HepG2 (cell line): Measurements from ENCODE around the gene VPS26B. TPM values are rescaled to one million over a fixed set of nuclear protein-coding genes. Genes with fewer than 3 reads are reported as not detected.

ENCODE experiments used
- AHR ChIP-seq: IDR thresholded peaks from 2 replicates; pipeline ENCODE4 v1.6.1; 2018; ENCODE audit warnings: missing genetic modification reagents, missing compliant biosample characterization
- E2F5 ChIP-seq: sonication (generic); formaldehyde crosslinking; conservative IDR thresholded peaks from 2 replicates; pipeline ENCODE4 v1.4.0; 2020; ENCODE audit warnings: missing genetic modification reagents
- ELF3 ChIP-seq: IDR thresholded peaks from 2 replicates; pipeline ENCODE4 v1.6.1; 2016; ENCODE audit warnings: missing genetic modification reagents, missing compliant biosample characterization
- GPN1 ChIP-seq: sonication (generic); formaldehyde crosslinking; IDR thresholded peaks from 2 replicates; pipeline ENCODE4 v1.5.1; 2020; ENCODE audit warnings: missing genetic modification reagents, borderline replicate concordance
- POGK ChIP-seq: sonication (generic); formaldehyde crosslinking; conservative IDR thresholded peaks from 2 replicates; pipeline ENCODE4 v1.8.0; 2022; ENCODE audit warnings: mild to moderate bottlenecking, moderate library complexity, missing genetic modification reagents
- PPARG ChIP-seq: conservative IDR thresholded peaks from 2 replicates; pipeline ENCODE4 v1.6.1; 2016; ENCODE audit warnings: missing biosample characterization, missing genetic modification reagents
- RFX3 ChIP-seq: IDR thresholded peaks from 2 replicates; pipeline ENCODE4 v1.6.1; 2016; ENCODE audit warnings: missing biosample characterization, missing genetic modification reagents
- RXRA ChIP-seq: sonication (generic); formaldehyde crosslinking; IDR thresholded peaks from 2 replicates; pipeline ENCODE4 v1.5.1; 2020; ENCODE audit warnings: missing genetic modification reagents
- SCMH1 ChIP-seq: sonication (generic); formaldehyde crosslinking; IDR thresholded peaks from 2 replicates; pipeline ENCODE4 v1.9.0; 2021; ENCODE audit warnings: missing genetic modification reagents, mild to moderate bottlenecking, borderline replicate concordance
- ZBTB43 ChIP-seq: sonication (generic); formaldehyde crosslinking; conservative IDR thresholded peaks from 2 replicates; pipeline ENCODE4 v1.4.0; 2020; ENCODE audit warnings: missing genetic modification reagents
- ZNF143 ChIP-seq: sonication (generic); formaldehyde crosslinking; IDR thresholded peaks from 2 replicates; pipeline ENCODE4 v1.4.0; 2020; ENCODE audit warnings: missing genetic modification reagents
- ZNF281 ChIP-seq: sonication (generic); formaldehyde crosslinking; IDR thresholded peaks from 2 replicates; pipeline ENCODE4 v1.4.0; 2020; ENCODE audit warnings: missing genetic modification reagents, borderline replicate concordance
- ZNF317 ChIP-seq: sonication (generic); formaldehyde crosslinking; IDR thresholded peaks from 2 replicates; pipeline ENCODE4 v1.5.0; 2020; ENCODE audit warnings: mild to moderate bottlenecking, missing genetic modification reagents
- ZNF326 ChIP-seq: sonication (generic); formaldehyde crosslinking; IDR thresholded peaks from 2 replicates; pipeline ENCODE4 v1.4.0; 2020; ENCODE audit warnings: missing genetic modification reagents, borderline replicate concordance
- ZSCAN22 ChIP-seq: sonication (generic); formaldehyde crosslinking; IDR thresholded peaks from 2 replicates; pipeline ENCODE4 v1.4.0; 2020; ENCODE audit warnings: mild to moderate bottlenecking, missing genetic modification reagents
- polyA plus RNA-seq, 8 experiments: library from polyadenylated mRNA; depleted of rRNA in 3 of 8; stranded (reverse) in 7 of 8; unstranded in 1 of 8; fragments of >200 nt; fragmentation: Illumina TruSeq in 4 of 8; extraction: Trizol in 4 of 8; gene quantifications; 2 replicates each; pipeline versions ENCODE4 v1.2.1 to v1.2.3, GENCODE V29; 2011 to 2016; ENCODE audit warnings: low read depth in 4 of 8, missing spikeins in 1 of 8, mixed read lengths in 1 of 8; ENCODE audit not compliant: insufficient read depth in 1 of 8
- total RNA-seq, 5 experiments: library from RNA; depleted of rRNA; stranded (reverse); fragments of >200 nt; fragmentation: Illumina TruSeq; extraction: Trizol; gene quantifications; 2 replicates each; pipeline ENCODE4 v1.2.3, GENCODE V29; 2016; ENCODE audit warnings: low read depth in 1 of 5
- TF ChIP-seq, protein P1 (sequence below): sonication (generic); formaldehyde crosslinking; IDR thresholded peaks from 2 replicates; pipeline ENCODE4 v1.4.0; 2020; ENCODE audit warnings: mild to moderate bottlenecking, low read depth, missing genetic modification reagents
- TF ChIP-seq, protein P2 (sequence below): sonication (generic); formaldehyde crosslinking; IDR thresholded peaks from 2 replicates; pipeline ENCODE4 v1.8.0; 2022; ENCODE audit warnings: mild to moderate bottlenecking, missing genetic modification reagents; ENCODE audit not compliant: insufficient replicate concordance

VPS26B gene
- total and polyA plus RNA-seq, 2 of the 13 experiments (the other 11 are each of a cell fraction or from before 2014, with no cell fraction given): 20.2 to 23.2 TPM

- TF ChIP-seq, protein P1, sequence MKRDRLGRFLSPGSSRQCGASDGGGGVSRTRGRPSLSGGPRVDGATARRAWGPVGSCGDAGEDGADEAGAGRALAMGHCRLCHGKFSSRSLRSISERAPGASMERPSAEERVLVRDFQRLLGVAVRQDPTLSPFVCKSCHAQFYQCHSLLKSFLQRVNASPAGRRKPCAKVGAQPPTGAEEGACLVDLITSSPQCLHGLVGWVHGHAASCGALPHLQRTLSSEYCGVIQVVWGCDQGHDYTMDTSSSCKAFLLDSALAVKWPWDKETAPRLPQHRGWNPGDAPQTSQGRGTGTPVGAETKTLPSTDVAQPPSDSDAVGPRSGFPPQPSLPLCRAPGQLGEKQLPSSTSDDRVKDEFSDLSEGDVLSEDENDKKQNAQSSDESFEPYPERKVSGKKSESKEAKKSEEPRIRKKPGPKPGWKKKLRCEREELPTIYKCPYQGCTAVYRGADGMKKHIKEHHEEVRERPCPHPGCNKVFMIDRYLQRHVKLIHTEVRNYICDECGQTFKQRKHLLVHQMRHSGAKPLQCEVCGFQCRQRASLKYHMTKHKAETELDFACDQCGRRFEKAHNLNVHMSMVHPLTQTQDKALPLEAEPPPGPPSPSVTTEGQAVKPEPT (CRISPR knock-in tag): no peak
- TF ChIP-seq ZNF317 (CRISPR knock-in tag): peak; percentile 84; the same call in 1 of the 2 replicates
- TF ChIP-seq SCMH1 (CRISPR knock-in tag): no peak
- no peak for TF ChIP-seq GPN1 (CRISPR knock-in tag)
- 0 out of 2 replicates have a peak, but pooled peaks have one; percentile 8 for TF ChIP-seq ZNF281 (CRISPR knock-in tag)
- peak; percentile 85 for TF ChIP-seq PPARG (CRISPR knock-in tag)
- TF ChIP-seq E2F5 (CRISPR knock-in tag): peak; percentile 98
- TF ChIP-seq, protein P2, sequence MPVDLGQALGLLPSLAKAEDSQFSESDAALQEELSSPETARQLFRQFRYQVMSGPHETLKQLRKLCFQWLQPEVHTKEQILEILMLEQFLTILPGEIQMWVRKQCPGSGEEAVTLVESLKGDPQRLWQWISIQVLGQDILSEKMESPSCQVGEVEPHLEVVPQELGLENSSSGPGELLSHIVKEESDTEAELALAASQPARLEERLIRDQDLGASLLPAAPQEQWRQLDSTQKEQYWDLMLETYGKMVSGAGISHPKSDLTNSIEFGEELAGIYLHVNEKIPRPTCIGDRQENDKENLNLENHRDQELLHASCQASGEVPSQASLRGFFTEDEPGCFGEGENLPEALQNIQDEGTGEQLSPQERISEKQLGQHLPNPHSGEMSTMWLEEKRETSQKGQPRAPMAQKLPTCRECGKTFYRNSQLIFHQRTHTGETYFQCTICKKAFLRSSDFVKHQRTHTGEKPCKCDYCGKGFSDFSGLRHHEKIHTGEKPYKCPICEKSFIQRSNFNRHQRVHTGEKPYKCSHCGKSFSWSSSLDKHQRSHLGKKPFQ (CRISPR knock-in tag): no peak
- TF ChIP-seq POGK (CRISPR knock-in tag): peak; percentile 80; the same call in 1 of the 2 replicates
- peak; percentile 42; the same call in 1 of the 2 replicates for TF ChIP-seq ELF3 (CRISPR knock-in tag)
- no peak for TF ChIP-seq ZNF326 (CRISPR knock-in tag)
- TF ChIP-seq AHR: peak; percentile 55; the same call in 1 of the 2 replicates
- peak; percentile 78 for TF ChIP-seq ZNF143 (CRISPR knock-in tag)
- TF ChIP-seq RFX3: peak; percentile 32; the same call in 1 of the 2 replicates
- TF ChIP-seq ZBTB43 (CRISPR knock-in tag): 0 out of 2 replicates have a peak, but pooled peaks have one; percentile 43
- peak; percentile 29 for TF ChIP-seq RXRA (CRISPR knock-in tag)
- TF ChIP-seq ZSCAN22 (CRISPR knock-in tag): peak; percentile 58; the same call in 1 of the 2 replicates
These were observed at the start of gene VPS26B, which contains the start of gene NCAPD3 (continued) for GRCh38 chr11:134223836-134224709.
